Esophagus (tissue), 2 donors: ENCODE measurements around the gene ZNF80. TPM values are rescaled to one million over a fixed set of nuclear protein-coding genes. Genes with fewer than 3 reads are reported as not detected.
"Not testable (repeated sequence)": the region's sequence is repeated elsewhere in the genome, so short reads cannot be mapped to it uniquely, and the experiment has no call there.

Experiments
- H3K27ac ChIP-seq, 2 donors: one replicate each; pipeline ENCODE4 v1.5.1; 2013; ENCODE audit warnings: low read depth in 2 of 2, mild to moderate bottlenecking in 2 of 2, inconsistent platforms in 1 of 2, low read length in 1 of 2, moderate library complexity in 1 of 2
- H3K27me3 ChIP-seq, 2 donors: one replicate each; pipeline ENCODE4 v1.6.1; 2013; ENCODE audit warnings: low read length in 2 of 2, control low read depth in 1 of 2, mild to moderate bottlenecking in 1 of 2; ENCODE audit not compliant: insufficient read depth in 2 of 2, control insufficient read depth in 1 of 2
- H3K36me3 ChIP-seq, 2 donors: one replicate each; pipeline ENCODE4 v1.6.1; 2013; ENCODE audit warnings: low read length in 1 of 2; ENCODE audit not compliant: control insufficient read depth in 2 of 2, insufficient read depth in 2 of 2
- H3K4me1 ChIP-seq, 2 donors: one replicate each; pipeline ENCODE4 v1.6.1; 2013; ENCODE audit warnings: low read length in 1 of 2; ENCODE audit not compliant: control insufficient read depth in 2 of 2, insufficient read depth in 2 of 2
- H3K4me3 ChIP-seq, 2 donors: one replicate each; pipeline ENCODE4 v1.5.1; 2013; ENCODE audit warnings: low read length in 2 of 2, mild to moderate bottlenecking in 2 of 2, low read depth in 1 of 2, moderate library complexity in 1 of 2
- H3K9me3 ChIP-seq, 2 donors: one replicate each; pipeline ENCODE4 v1.6.1; 2013; ENCODE audit warnings: mild to moderate bottlenecking in 2 of 2, low read depth in 1 of 2, low read length in 1 of 2, moderate library complexity in 1 of 2; ENCODE audit not compliant: control insufficient read depth in 2 of 2, insufficient read depth in 1 of 2
- WGBS, 2 donors: extraction: QIAGEN DNeasy Blood & Tissue Kit; methylation state at CpG; one replicate each; pipeline ENCODE4 v1.1.7; 2013; 5-methylcytosine and 5-hydroxymethylcytosine counted together
- polyA plus RNA-seq, 2 donors: library from polyadenylated mRNA; stranded (reverse); fragments of 200-250 nt; gene quantifications; one replicate each; pipeline ENCODE4 v1.2.3, GENCODE V29; 2013
- donor health status: healthy with polysubstance abuse.
- donor health status: Bipolar disorder and iron deficiency.

Gene ZNF80
- polyA plus RNA-seq, 2 donors = 0.05 TPM; not detected in 1

- H3K27me3 ChIP-seq = no peaks in the 10 kb centered on the region
- H3K9me3 ChIP-seq = no peaks in the 10 kb centered on the region
- H3K27ac ChIP-seq = no peak overlapping the region
- no peaks in the 10 kb centered on the region for H3K4me1 ChIP-seq
- WGBS, 2 donors = 81 to 86% methylated on average over 1 of the region's 1 CpG
- H3K36me3 ChIP-seq = no peaks in the 10 kb centered on the region
- no peak overlapping the region for H3K4me3 ChIP-seq
Measured at GRCh38 chr3:114253505-114253904, 16.1 kb upstream of the ZNF80 start.

- H3K36me3 ChIP-seq = no peaks in the 10 kb centered on the region
Measured at GRCh38 chr3:114252954-114253353, 15.6 kb upstream of the ZNF80 start.

GRCh38 chr3:114242947-114243346, 5.6 kb upstream of the ZNF80 start:
- no peaks in the 10 kb centered on the region for H3K36me3 ChIP-seq
- no peaks in the 10 kb centered on the region for H3K4me1 ChIP-seq
- H3K27ac ChIP-seq = no peak overlapping the region
- peaks cover 3 to 4% of the 10 kb centered on the region in 2 donors for H3K9me3 ChIP-seq
- H3K27me3 ChIP-seq = no peaks in the 10 kb centered on the region
- no peak overlapping the region for H3K4me3 ChIP-seq

More at GRCh38 chr3:114252954-114253353, 15.6 kb upstream of the ZNF80 start:
- 72 to 84% methylated on average over 1 of the region's 1 CpG for WGBS, 2 donors
- no peaks in the 10 kb centered on the region for H3K4me1 ChIP-seq
- H3K27ac ChIP-seq = no peak overlapping the region
- H3K27me3 ChIP-seq = no peaks in the 10 kb centered on the region
- H3K4me3 ChIP-seq = no peak overlapping the region
- no peaks in the 10 kb centered on the region for H3K9me3 ChIP-seq

- WGBS, 2 donors = 68 to 75% methylated on average over 2 of the region's 2 CpGs
- Histone ChIP-seq H3K27me3 (no peaks in the 10 kb centered on the region), H3K4me3 (no peak overlapping the region), H3K9me3 (peaks cover 3 to 4% of the 10 kb centered on the region in 2 donors), H3K4me1 (no peaks in the 10 kb centered on the region), H3K36me3 (no peaks in the 10 kb centered on the region), H3K27ac (no peak overlapping the region)
Measured at GRCh38 chr3:114241262-114241661, 3.9 kb upstream of the ZNF80 start.

GRCh38 chr3:114238146-114238785, 888 bp upstream of the ZNF80 start:
- WGBS, 2 donors = 95 to 97% methylated on average over 21 to 33 of the region's 34 CpGs
- not testable (repeated sequence) for H3K27ac ChIP-seq, H3K4me3 ChIP-seq, H3K9me3 ChIP-seq, H3K36me3 ChIP-seq, H3K4me1 ChIP-seq, H3K27me3 ChIP-seq

- 53 to 58% methylated on average over 3 of the region's 3 CpGs for WGBS, 2 donors
- no peaks in the 10 kb centered on the region for H3K36me3 ChIP-seq
Measured at GRCh38 chr3:114235431-114235830, 1.9 kb downstream of the ZNF80 start.

GRCh38 chr3:114234745-114235144, 2.6 kb downstream of the ZNF80 start:
- Histone ChIP-seq H3K27ac (no peak overlapping the region), H3K9me3 (no peaks in the 10 kb centered on the region)
- WGBS, 2 donors = 60 to 63% methylated on average over 3 of the region's 3 CpGs

More at GRCh38 chr3:114235431-114235830, 1.9 kb downstream of the ZNF80 start:
- Histone ChIP-seq H3K27ac (no peak overlapping the region), H3K4me1 (peaks cover 0 to 3% of the 10 kb centered on the region in 2 donors), H3K4me3 (no peak overlapping the region), H3K27me3 (no peaks in the 10 kb centered on the region), H3K9me3 (no peaks in the 10 kb centered on the region)

GRCh38 chr3:114231616-114232015, 5.8 kb downstream of the ZNF80 start:
- no peak overlapping the region for H3K27ac ChIP-seq
- H3K27me3 ChIP-seq = no peaks in the 10 kb centered on the region
- H3K4me1 ChIP-seq = peaks cover 0 to 3% of the 10 kb centered on the region in 2 donors
- no peak overlapping the region for H3K4me3 ChIP-seq
- WGBS, 2 donors = 70 to 72% methylated on average over 3 of the region's 3 CpGs
- H3K36me3 ChIP-seq = no peaks in the 10 kb centered on the region
- no peaks in the 10 kb centered on the region for H3K9me3 ChIP-seq

More at GRCh38 chr3:114234745-114235144, 2.6 kb downstream of the ZNF80 start:
- Histone ChIP-seq H3K27me3 (no peaks in the 10 kb centered on the region), H3K36me3 (no peaks in the 10 kb centered on the region), H3K4me1 (peaks cover 0 to 3% of the 10 kb centered on the region in 2 donors), H3K4me3 (no peak overlapping the region)

GRCh38 chr3:114227076-114227475, 10.3 kb downstream of the ZNF80 start:
- no peak overlapping the region for H3K27ac ChIP-seq
- peaks cover 4 to 6% of the 10 kb centered on the region in 2 donors for H3K9me3 ChIP-seq
- no peak overlapping the region for H3K4me3 ChIP-seq
- WGBS, 2 donors = 94 to 96% methylated on average over 1 of the region's 1 CpG
- peaks cover 0 to 3% of the 10 kb centered on the region in 2 donors for H3K4me1 ChIP-seq
- no peaks in the 10 kb centered on the region for H3K27me3 ChIP-seq
- no peaks in the 10 kb centered on the region for H3K36me3 ChIP-seq

- H3K4me1 ChIP-seq = no peaks in the 10 kb centered on the region
- H3K27ac ChIP-seq = no peak overlapping the region
- peaks cover 4 to 6% of the 10 kb centered on the region in 2 donors for H3K9me3 ChIP-seq
- H3K36me3 ChIP-seq = no peaks in the 10 kb centered on the region
- WGBS, 2 donors = 73 to 82% methylated on average over 2 of the region's 2 CpGs
- no peak overlapping the region for H3K4me3 ChIP-seq
- no peaks in the 10 kb centered on the region for H3K27me3 ChIP-seq
Measured at GRCh38 chr3:114226313-114226712, 11.1 kb downstream of the ZNF80 start.
